ENCODE results near the gene PYGO2.

- TF ChIP-seq CTCF (conservative IDR thresholded peaks at IDR 0.05 in 1 of 2, IDR thresholded peaks at IDR 0.05 in 1 of 2; ENCODE audit: extremely low read depth in 1 of 2, insufficient read depth in 1 of 2, low read depth in 1 of 2, low read length in 2 of 2) (no peak), EZH2 (IDR thresholded peaks at IDR 0.05; ENCODE audit: borderline replicate concordance, low read length) (no peak)
Observed at GRCh38 chr1:154982341-154982740, 20.8 kb upstream of the PYGO2 start.
